Lung microvascular endothelial cell (primary cell): Measurements from ENCODE around the gene HADHB. TPM values are rescaled to one million over a fixed set of nuclear protein-coding genes. Genes with fewer than 3 reads are reported as not detected.
A peak's percentile ranks its signal among the peaks of the same experiment; 100 is the strongest.
"Not testable (repeated sequence)": the region's sequence is repeated elsewhere in the genome, so short reads cannot be mapped to it uniquely, and the experiment has no call there.

Experiments
- DNase-seq, 2 donors: peaks; one replicate each; pipeline versions ENCODE4 v3.0.0 to v3.0.0-alpha.2; 2010; ENCODE audit warnings: low read depth in 2 of 2
- total RNA-seq: library from RNA; depleted of rRNA; stranded (reverse); fragments of >200 nt; gene quantifications from 2 replicates; pipeline ENCODE4 v1.2.1, GENCODE V29; 2014

The HADHB gene
- total RNA-seq, 1 donor from 2014 or later, result 107 TPM

- DNase-seq, result peak in 1 of 2 donors; percentile 22
These were observed 47.9 kb downstream of the HADHB start for GRCh38 chr2:26292646-26293045.

DNA sequence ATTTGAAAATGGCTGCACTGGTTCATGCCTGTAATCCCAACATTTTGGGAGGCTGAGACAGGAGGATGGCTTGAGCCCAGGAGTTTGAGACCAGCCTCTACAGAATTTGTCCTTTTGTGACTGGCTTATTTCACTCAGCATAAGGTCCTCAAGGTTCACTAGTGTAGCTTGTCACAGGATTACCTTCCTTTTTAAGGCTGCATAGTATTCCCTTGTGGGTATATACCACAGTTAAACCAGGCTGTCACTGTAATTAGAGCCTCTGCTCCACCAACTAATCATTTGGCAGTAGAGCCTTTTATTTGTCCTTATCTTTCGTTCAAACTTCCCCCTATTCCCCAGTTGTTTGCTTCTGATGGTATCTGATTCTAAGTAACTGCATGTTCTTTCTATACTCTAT lies 50.8 kb downstream of the HADHB start:
- DNase-seq, result no peak

- DNase-seq, result no peak
These were observed 52.3 kb downstream of the HADHB start for GRCh38 chr2:26297061-26297460.

GRCh38 chr2:26298286-26298637 lies 53.5 kb downstream of the HADHB start:
- no peak for DNase-seq

DNA sequence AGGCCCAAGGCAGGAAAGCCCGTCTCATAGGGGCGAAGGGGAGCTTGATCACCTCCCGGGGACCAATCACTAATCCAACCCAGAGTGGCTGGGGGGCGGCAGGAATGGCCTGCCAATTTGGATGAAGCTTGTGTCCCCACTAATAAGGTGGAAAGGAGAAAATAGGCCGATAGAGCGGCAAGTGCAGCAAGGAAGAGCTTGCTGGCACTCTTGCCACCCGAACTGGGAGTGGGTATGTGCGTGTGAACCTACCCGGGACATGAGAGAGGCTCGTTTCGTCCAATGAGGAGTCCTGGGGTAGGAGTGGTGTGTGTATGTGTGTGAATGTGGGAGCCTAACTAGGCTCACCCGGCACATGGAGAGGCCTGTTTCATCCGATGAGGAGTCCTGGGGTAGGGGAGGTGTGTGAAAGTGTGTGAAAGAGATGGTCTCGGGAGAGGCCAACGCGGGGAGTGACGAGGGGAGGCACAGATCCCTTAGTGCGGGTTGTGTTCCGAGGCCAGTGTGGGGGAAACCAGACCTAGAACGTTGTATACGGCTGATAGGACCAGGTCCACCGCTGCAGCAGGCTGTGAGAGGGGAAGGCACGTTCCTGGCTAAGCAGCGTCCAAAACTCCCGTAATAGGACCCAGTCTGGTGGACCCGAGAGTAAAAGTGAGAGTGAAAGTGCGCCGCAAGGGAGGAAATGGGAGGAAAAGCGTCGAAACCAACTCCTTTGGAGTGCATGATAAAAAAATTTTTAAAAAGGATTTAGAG lies 54.1 kb downstream of the HADHB start:
- DNase-seq, result peak; percentile 69 to 73

DNA sequence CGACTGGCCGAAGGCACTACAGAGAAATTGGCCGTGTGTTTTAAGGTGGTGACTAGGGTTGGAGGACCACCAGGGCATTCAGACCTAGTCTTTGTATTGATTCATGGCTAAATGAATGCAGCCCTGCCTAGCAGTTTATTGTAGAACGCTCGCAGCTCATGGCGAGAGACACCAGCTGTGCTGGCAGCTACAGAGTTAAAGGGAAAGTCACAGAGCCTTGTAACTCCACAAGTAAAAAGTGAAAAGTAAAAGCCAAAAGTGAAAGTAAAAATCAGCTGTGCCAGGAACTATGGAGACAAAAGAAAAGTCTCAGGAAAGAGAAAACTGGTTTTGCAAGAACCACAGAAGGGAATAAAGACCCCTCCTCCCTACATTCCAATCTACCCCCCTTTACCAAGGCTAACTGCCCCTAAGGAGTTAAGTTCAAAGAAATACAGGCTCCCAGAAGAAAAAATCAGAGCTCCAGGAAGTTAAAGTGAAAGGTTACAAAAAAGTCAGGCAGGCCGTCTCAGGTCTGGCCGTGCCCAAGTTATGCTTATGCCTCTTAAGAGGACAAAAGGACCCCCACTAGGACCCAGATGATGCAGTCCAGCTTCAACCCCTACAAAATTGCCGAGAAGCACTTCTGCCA lies 54.8 kb downstream of the HADHB start:
- peak; percentile 59 to 64 for DNase-seq

GRCh38 chr2:26300234-26300925 lies 55.6 kb downstream of the HADHB start:
- peak in 1 of 2 donors; percentile 49 for DNase-seq

- no peak for DNase-seq
These were observed 58.1 kb downstream of the HADHB start for GRCh38 chr2:26302846-26303245.

GRCh38 chr2:26305094-26305493 lies 60.4 kb downstream of the HADHB start:
- not testable (repeated sequence) for DNase-seq

DNA sequence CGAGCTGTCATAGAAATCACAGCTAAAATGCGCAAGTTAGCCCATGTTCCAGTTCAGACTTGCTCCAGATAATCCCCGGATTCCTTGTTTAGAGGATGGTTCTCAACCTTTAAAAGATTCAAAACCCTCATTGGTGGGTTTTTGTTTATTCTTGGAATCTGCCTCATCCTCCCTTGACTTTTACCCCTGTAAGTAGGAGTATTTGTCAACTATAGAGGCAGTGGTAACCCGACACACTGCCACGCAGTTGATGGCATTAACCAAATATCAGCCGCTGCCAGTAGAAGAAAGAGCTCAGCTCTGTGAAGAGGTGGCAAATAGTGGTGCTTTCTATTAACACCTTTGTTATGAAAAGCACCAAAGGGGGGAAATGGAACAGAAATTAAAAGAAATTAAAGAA lies 60.8 kb downstream of the HADHB start:
- DNase-seq, result no peak

DNA sequence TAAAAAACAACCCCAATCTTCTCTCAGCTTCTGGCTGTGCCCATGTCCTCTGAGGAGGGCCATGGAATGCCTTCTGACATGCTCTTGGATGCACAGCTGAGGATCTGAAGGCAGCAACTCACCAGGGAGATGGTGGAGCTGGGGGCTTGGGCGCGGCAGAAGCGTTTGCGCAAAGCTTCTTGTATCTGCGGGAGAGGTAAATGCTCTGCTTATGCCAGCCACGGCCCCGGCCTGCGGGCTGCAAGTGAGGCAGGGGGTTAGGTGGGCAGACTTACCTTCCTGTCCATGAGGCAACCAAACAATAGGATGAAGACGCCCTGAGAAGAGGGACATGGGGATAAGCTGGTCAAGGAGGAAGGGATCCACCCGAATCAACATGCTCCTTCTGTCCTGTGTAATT lies 65.2 kb downstream of the HADHB start:
- no peak for DNase-seq

- no peak for DNase-seq
These were observed 67.7 kb downstream of the HADHB start for GRCh38 chr2:26312471-26312870.

DNA sequence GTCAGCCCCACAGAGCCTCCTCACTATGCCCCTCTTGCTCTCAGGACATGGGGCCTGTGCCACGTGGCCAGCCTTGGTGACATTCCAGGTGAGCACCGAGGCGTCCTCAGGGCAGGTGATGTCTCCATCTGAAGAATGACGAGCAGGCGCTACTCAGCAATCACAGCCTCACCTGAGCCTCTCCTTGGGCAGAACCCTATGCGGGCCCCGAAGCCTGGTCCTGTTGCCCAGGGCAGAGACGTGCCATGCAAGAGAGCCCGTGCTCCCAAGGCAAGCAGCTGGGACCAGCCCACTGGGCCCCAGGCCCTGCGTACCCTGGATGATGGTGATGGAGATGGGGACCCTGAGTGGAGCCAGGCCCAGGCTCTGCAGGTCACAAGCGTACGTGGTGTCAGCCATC lies 68.7 kb downstream of the HADHB start:
- DNase-seq, result no peak

GRCh38 chr2:26314243-26314642 lies 69.5 kb downstream of the HADHB start:
- DNase-seq, result no peak

GRCh38 chr2:26316041-26316440 lies 71.3 kb downstream of the HADHB start:
- DNase-seq, result peak in 1 of 2 donors; percentile 20

DNA sequence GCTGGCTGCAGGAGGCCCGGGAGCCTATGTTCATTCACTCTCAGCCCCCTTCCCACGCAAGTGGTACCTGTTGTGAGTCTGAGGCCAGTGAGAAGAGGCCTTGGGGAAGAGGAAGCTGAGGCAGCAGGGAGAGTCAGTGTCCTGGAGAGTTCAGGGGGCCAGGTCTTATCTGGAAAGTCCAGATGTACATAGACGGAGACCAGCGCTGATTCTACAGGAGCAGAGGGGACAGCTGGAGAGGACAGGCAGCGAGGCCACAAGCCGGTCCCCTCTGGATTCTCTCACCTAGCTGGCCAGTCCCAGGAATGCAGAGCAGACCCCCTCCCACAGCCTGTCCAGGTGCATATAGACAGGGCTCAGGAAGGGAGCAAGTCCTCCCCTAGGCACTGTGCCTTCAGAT lies 72.1 kb downstream of the HADHB start:
- no peak for DNase-seq

DNA sequence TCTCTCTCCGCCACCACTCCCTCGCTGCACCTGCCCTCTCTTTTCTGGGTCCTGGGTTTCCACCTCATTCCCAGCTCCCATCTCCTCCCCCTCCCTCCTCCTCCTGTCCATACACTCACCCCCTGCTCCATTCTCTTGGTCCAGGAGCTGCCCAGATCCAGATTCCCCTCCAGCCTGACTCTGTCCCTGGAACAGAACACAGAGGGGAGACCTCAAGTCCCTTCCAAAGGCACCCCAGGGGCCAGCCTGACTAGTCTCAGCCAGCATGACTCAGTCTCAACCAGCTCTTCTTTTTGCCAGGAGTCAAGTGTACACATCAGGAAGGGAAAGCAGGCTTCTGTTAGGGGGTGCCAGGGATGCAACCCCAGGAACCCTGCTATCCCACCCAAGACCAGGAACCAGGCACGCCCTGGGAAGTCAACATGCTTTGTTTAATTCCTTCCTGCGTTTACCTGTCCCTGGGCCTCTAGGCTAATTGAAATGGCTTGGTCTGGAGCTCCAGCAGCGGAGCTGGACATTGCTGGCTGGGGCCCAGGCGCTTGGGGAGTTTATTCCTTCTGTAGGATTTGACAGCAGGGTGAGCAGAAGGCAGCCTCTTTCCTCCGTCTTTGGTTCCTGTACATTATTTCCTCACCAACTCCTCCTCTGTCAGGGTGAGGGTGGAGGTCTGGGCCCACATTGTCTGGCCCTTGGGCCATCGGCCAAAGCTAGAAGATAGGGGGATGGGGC lies 72.8 kb downstream of the HADHB start:
- no peak for DNase-seq

GRCh38 chr2:26318950-26319349 lies 74.2 kb downstream of the HADHB start:
- no peak for DNase-seq

DNA sequence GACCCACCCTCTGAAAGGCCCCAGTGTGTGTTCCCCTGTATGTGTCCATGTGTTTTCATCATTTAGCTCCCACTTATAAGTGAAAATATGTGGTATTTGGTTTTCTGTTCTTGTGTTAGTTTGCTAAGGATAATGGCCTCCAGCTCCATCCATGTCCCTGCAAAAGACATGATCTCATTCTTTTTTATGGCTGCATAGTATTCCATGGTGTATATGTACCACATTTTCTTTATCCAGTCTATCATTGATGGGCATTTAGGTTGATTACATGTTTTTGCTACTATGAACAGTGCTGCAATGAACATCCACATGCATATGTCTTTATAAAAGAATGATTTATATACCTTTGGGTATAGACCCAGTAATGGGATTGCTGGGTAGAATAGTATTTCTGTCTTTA lies 79.7 kb downstream of the HADHB start:
- not testable (repeated sequence) for DNase-seq

- DNase-seq, result no peak
These were observed 80.2 kb downstream of the HADHB start for GRCh38 chr2:26324903-26325302.

DNA sequence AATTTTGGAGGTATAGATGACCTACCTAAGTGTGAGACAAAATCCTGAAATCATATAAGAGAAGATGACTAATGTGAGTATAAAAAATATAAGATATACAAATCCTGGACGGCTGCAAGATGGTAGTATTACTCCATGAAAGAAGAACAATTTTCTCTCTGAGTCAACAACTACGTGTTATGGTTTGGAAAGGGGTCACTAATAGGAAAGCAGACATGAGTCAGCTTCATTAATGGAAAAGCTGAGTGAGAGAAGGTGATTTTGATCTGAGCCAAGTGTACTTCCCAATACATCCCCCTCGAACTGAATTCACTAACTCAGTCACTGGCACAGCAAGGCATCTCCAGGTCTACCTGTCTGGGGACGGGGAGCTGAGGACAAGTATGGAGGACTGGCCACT lies 81.1 kb downstream of the HADHB start:
- peak; percentile 31 to 57 for DNase-seq

DNA sequence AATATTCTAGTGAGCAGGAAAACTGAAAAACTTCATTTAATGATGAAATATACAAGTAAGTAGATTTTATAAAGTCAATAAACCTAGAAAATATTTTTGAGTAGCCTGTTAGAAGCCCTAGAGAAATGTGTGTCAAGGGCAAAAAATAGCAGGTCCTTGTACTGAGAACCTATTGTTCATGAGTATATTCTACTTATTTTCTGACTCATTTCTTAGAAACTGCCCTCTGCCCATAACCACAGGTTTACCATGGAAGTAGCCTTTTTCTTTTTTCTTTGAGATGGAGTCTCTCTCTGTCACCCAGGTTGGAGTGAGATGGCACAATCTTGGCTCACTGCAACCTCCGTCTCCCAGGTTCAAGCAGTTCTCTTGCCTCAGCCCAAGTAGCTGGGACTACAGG lies 81.8 kb downstream of the HADHB start:
- DNase-seq, result no peak
